HEK293 (cell line): ENCODE data around the gene TGM5.

Source experiments
- KLF16 ChIP-seq: fragments of 450-650 bp; formaldehyde crosslinking; IDR thresholded peaks from 2 replicates; pipeline ENCODE4 v1.5.1; 2017; ENCODE audit warnings: missing biosample characterization, missing genetic modification characterization
- KLF8 ChIP-seq: fragments of 450-650 bp; formaldehyde crosslinking; IDR thresholded peaks from 2 replicates; pipeline ENCODE4 v1.5.1; 2016; ENCODE audit warnings: missing biosample characterization, missing genetic modification characterization
- RBAK ChIP-seq: fragments of 450-650 bp; formaldehyde crosslinking; IDR thresholded peaks from 2 replicates; pipeline ENCODE4 v1.5.1; 2016; ENCODE audit warnings: missing biosample characterization, missing genetic modification characterization
- SALL2 ChIP-seq: fragments of 450-650 bp; formaldehyde crosslinking; IDR thresholded peaks from 2 replicates; pipeline ENCODE4 v1.5.0; 2017; ENCODE audit warnings: missing biosample characterization, mild to moderate bottlenecking, missing genetic modification characterization, borderline replicate concordance
- SCRT2 ChIP-seq: fragments of 450-650 bp; formaldehyde crosslinking; IDR thresholded peaks from 2 replicates; pipeline ENCODE4 v1.5.1; 2016; ENCODE audit warnings: missing biosample characterization, missing genetic modification characterization
- SETDB1 ChIP-seq: IDR thresholded peaks from one replicate; pipeline ENCODE4 v1.6.1; 2017; ENCODE audit warnings: mild to moderate bottlenecking, low read length, moderate library complexity, mixed read lengths; ENCODE audit not compliant: insufficient read length
- ZBTB17 ChIP-seq: fragments of 450-650 bp; formaldehyde crosslinking; IDR thresholded peaks from 2 replicates; pipeline ENCODE4 v1.5.1; 2016; ENCODE audit warnings: missing biosample characterization, missing genetic modification characterization
- ZFP41 ChIP-seq: fragments of 450-650 bp; formaldehyde crosslinking; IDR thresholded peaks from 2 replicates; pipeline ENCODE4 v1.5.1; 2016; ENCODE audit warnings: missing biosample characterization, missing genetic modification characterization, borderline replicate concordance
- ZNF112 ChIP-seq: fragments of 450-650 bp; formaldehyde crosslinking; IDR thresholded peaks from 2 replicates; pipeline ENCODE4 v1.5.0; 2017; ENCODE audit warnings: missing biosample characterization, missing genetic modification characterization
- ZNF202 ChIP-seq: fragments of 450-650 bp; formaldehyde crosslinking; IDR thresholded peaks from 2 replicates; pipeline ENCODE4 v1.5.1; 2016; ENCODE audit warnings: missing biosample characterization, missing genetic modification characterization, borderline replicate concordance
- ZNF211 ChIP-seq: fragments of 450-650 bp; formaldehyde crosslinking; IDR thresholded peaks from 2 replicates; pipeline ENCODE4 v1.5.1; 2016; ENCODE audit warnings: low read depth, missing biosample characterization, missing genetic modification characterization
- ZNF221 ChIP-seq: fragments of 450-650 bp; formaldehyde crosslinking; IDR thresholded peaks from 2 replicates; pipeline ENCODE4 v1.5.1; 2017; ENCODE audit warnings: missing biosample characterization, missing genetic modification characterization, borderline replicate concordance
- ZNF324 ChIP-seq: fragments of 450-650 bp; formaldehyde crosslinking; IDR thresholded peaks from 2 replicates; pipeline ENCODE4 v1.5.1; 2016; ENCODE audit warnings: missing biosample characterization, missing genetic modification characterization
- ZNF350 ChIP-seq: fragments of 450-650 bp; formaldehyde crosslinking; IDR thresholded peaks from 2 replicates; pipeline ENCODE4 v1.5.0; 2017; ENCODE audit warnings: missing biosample characterization, mild to moderate bottlenecking, missing genetic modification characterization
- ZNF366 ChIP-seq: fragments of 450-650 bp; formaldehyde crosslinking; conservative IDR thresholded peaks from 2 replicates; pipeline ENCODE4 v1.5.1; 2016; ENCODE audit warnings: missing biosample characterization, missing genetic modification characterization
- ZNF37A ChIP-seq: fragments of 450-650 bp; IDR thresholded peaks from 2 replicates; pipeline ENCODE4 v1.5.1; 2018; ENCODE audit warnings: missing biosample characterization, missing genetic modification characterization
- ZNF510 ChIP-seq: fragments of 450-650 bp; formaldehyde crosslinking; IDR thresholded peaks from 2 replicates; pipeline ENCODE4 v1.5.1; 2018; ENCODE audit warnings: mild to moderate bottlenecking, missing genetic modification characterization, missing biosample characterization; ENCODE audit not compliant: insufficient replicate concordance
- ZNF514 ChIP-seq: fragments of 450-650 bp; formaldehyde crosslinking; IDR thresholded peaks from 2 replicates; pipeline ENCODE4 v1.5.1; 2016; ENCODE audit warnings: missing biosample characterization, missing genetic modification characterization
- ZNF549 ChIP-seq: fragments of 450-650 bp; IDR thresholded peaks from 2 replicates; pipeline ENCODE4 v1.5.1; 2018; ENCODE audit warnings: missing biosample characterization, missing genetic modification characterization, mild to moderate bottlenecking, inconsistent platforms, moderate library complexity
- ZNF670 ChIP-seq: fragments of 450-650 bp; formaldehyde crosslinking; IDR thresholded peaks from 2 replicates; pipeline ENCODE4 v1.5.1; 2016; ENCODE audit warnings: missing biosample characterization, missing genetic modification characterization, low read depth
- TF ChIP-seq, protein P1 (sequence below): fragments of 450-650 bp; formaldehyde crosslinking; IDR thresholded peaks from 2 replicates; pipeline ENCODE4 v1.5.1; 2017; ENCODE audit warnings: missing biosample characterization, missing genetic modification characterization
- TF ChIP-seq, protein P2 (sequence below): fragments of 450-650 bp; formaldehyde crosslinking; IDR thresholded peaks from 2 replicates; pipeline ENCODE4 v1.5.1; 2016; ENCODE audit warnings: missing biosample characterization, missing genetic modification characterization
- TF ChIP-seq, protein P3 (sequence below): fragments of 450-650 bp; formaldehyde crosslinking; IDR thresholded peaks from 2 replicates; pipeline ENCODE4 v1.5.1; 2016; ENCODE audit warnings: missing biosample characterization, missing genetic modification characterization
- TF ChIP-seq, protein P4 (sequence below): fragments of 450-650 bp; formaldehyde crosslinking; IDR thresholded peaks from 2 replicates; pipeline ENCODE4 v1.5.1; 2016; ENCODE audit warnings: missing biosample characterization, missing genetic modification characterization
- TF ChIP-seq, protein P5 (sequence below): fragments of 450-650 bp; formaldehyde crosslinking; optimal IDR thresholded peaks from 2 replicates; pipeline ENCODE3; 2016; ENCODE audit warnings: missing biosample characterization, mild to moderate bottlenecking, missing genetic modification characterization
- TF ChIP-seq, protein P6 (sequence below): fragments of 450-650 bp; formaldehyde crosslinking; IDR thresholded peaks from 2 replicates; pipeline ENCODE4 v1.5.1; 2016; ENCODE audit warnings: missing biosample characterization, missing genetic modification characterization

Gene TGM5

DNA sequence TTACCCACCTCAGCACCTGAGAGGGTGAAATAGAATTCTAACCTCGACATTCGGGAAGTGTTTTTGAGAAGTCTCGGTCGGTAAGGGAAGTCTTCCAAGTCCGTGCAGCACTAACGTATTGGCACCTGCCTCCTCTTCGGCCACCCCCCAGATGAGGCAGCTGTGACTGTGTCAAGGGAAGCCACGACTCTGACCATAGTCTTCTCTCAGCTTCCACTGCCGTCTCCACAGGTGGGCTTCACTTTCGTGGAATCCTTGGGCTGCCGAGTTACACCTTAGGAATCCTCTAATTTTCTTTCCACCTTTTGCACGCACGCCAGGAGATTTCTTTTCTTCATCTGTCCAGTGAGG lies 80.8 kb downstream of the TGM5 start (continued):
- TF ChIP-seq SETDB1 (no peak), ZNF221 (tag by site-specific recombination) (no peak), ZNF514 (tag by site-specific recombination) (no peak), ZNF366 (tag by site-specific recombination) (no peak), ZNF112 (tag by site-specific recombination) (no peak), ZNF202 (tag by site-specific recombination) (no peak), SCRT2 (tag by site-specific recombination) (0 out of 2 replicates have a peak, but pooled peaks have one; percentile 52), ZNF549 (tag by site-specific recombination) (no peak), ZNF510 (tag by site-specific recombination) (no peak), ZFP41 (tag by site-specific recombination) (no peak), ZNF324 (tag by site-specific recombination) (no peak), ZNF670 (tag by site-specific recombination) (no peak), SALL2 (no peak), KLF8 (no peak), ZNF350 (tag by site-specific recombination) (no peak), ZNF37A (no peak), KLF16 (tag by site-specific recombination) (no peak), RBAK (tag by site-specific recombination) (no peak), ZNF211 (tag by site-specific recombination) (no peak), ZBTB17 (no peak)
- TF ChIP-seq, protein P1, sequence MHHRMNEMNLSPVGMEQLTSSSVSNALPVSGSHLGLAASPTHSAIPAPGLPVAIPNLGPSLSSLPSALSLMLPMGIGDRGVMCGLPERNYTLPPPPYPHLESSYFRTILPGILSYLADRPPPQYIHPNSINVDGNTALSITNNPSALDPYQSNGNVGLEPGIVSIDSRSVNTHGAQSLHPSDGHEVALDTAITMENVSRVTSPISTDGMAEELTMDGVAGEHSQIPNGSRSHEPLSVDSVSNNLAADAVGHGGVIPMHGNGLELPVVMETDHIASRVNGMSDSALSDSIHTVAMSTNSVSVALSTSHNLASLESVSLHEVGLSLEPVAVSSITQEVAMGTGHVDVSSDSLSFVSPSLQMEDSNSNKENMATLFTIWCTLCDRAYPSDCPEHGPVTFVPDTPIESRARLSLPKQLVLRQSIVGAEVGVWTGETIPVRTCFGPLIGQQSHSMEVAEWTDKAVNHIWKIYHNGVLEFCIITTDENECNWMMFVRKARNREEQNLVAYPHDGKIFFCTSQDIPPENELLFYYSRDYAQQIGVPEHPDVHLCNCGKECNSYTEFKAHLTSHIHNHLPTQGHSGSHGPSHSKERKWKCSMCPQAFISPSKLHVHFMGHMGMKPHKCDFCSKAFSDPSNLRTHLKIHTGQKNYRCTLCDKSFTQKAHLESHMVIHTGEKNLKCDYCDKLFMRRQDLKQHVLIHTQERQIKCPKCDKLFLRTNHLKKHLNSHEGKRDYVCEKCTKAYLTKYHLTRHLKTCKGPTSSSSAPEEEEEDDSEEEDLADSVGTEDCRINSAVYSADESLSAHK (tag by site-specific recombination), result peak; percentile 78
- TF ChIP-seq, protein P2, sequence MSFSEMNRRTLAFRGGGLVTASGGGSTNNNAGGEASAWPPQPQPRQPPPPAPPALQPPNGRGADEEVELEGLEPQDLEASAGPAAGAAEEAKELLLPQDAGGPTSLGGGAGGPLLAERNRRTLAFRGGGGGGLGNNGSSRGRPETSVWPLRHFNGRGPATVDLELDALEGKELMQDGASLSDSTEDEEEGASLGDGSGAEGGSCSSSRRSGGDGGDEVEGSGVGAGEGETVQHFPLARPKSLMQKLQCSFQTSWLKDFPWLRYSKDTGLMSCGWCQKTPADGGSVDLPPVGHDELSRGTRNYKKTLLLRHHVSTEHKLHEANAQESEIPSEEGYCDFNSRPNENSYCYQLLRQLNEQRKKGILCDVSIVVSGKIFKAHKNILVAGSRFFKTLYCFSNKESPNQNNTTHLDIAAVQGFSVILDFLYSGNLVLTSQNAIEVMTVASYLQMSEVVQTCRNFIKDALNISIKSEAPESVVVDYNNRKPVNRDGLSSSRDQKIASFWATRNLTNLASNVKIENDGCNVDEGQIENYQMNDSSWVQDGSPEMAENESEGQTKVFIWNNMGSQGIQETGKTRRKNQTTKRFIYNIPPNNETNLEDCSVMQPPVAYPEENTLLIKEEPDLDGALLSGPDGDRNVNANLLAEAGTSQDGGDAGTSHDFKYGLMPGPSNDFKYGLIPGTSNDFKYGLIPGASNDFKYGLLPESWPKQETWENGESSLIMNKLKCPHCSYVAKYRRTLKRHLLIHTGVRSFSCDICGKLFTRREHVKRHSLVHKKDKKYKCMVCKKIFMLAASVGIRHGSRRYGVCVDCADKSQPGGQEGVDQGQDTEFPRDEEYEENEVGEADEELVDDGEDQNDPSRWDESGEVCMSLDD (tag by site-specific recombination), result no peak
- TF ChIP-seq, protein P3, sequence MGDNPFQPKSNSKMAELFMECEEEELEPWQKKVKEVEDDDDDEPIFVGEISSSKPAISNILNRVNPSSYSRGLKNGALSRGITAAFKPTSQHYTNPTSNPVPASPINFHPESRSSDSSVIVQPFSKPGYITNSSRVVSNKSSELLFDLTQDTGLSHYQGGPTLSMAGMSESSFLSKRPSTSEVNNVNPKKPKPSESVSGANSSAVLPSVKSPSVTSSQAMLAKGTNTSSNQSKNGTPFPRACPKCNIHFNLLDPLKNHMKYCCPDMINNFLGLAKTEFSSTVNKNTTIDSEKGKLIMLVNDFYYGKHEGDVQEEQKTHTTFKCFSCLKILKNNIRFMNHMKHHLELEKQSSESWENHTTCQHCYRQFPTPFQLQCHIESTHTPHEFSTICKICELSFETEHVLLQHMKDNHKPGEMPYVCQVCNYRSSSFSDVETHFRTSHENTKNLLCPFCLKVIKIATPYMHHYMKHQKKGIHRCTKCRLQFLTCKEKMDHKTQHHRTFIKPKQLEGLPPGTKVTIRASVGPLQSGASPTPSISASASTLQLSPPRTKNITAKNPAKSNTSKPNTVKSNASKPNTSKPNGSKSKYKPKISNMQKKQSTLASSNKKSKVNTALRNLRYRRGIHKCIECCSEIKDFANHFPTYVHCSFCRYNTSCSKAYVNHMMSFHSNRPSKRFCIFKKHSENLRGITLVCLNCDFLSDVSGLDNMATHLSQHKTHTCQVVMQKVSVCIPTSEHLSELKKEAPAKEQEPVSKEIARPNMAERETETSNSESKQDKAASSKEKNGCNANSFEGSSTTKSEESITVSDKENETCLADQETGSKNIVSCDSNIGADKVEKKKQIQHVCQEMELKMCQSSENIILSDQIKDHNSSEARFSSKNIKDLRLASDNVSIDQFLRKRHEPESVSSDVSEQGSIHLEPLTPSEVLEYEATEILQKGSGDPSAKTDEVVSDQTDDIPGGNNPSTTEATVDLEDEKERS (tag by site-specific recombination), result no peak
- TF ChIP-seq, protein P4, sequence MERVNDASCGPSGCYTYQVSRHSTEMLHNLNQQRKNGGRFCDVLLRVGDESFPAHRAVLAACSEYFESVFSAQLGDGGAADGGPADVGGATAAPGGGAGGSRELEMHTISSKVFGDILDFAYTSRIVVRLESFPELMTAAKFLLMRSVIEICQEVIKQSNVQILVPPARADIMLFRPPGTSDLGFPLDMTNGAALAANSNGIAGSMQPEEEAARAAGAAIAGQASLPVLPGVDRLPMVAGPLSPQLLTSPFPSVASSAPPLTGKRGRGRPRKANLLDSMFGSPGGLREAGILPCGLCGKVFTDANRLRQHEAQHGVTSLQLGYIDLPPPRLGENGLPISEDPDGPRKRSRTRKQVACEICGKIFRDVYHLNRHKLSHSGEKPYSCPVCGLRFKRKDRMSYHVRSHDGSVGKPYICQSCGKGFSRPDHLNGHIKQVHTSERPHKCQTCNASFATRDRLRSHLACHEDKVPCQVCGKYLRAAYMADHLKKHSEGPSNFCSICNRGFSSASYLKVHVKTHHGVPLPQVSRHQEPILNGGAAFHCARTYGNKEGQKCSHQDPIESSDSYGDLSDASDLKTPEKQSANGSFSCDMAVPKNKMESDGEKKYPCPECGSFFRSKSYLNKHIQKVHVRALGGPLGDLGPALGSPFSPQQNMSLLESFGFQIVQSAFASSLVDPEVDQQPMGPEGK, result peak; percentile 44; the same call in 1 of the 2 replicates
- TF ChIP-seq, protein P5, sequence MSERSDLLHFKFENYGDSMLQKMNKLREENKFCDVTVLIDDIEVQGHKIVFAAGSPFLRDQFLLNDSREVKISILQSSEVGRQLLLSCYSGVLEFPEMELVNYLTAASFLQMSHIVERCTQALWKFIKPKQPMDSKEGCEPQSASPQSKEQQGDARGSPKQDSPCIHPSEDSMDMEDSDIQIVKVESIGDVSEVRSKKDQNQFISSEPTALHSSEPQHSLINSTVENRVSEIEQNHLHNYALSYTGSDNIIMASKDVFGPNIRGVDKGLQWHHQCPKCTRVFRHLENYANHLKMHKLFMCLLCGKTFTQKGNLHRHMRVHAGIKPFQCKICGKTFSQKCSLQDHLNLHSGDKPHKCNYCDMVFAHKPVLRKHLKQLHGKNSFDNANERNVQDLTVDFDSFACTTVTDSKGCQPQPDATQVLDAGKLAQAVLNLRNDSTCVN, result no peak
- TF ChIP-seq, protein P6, sequence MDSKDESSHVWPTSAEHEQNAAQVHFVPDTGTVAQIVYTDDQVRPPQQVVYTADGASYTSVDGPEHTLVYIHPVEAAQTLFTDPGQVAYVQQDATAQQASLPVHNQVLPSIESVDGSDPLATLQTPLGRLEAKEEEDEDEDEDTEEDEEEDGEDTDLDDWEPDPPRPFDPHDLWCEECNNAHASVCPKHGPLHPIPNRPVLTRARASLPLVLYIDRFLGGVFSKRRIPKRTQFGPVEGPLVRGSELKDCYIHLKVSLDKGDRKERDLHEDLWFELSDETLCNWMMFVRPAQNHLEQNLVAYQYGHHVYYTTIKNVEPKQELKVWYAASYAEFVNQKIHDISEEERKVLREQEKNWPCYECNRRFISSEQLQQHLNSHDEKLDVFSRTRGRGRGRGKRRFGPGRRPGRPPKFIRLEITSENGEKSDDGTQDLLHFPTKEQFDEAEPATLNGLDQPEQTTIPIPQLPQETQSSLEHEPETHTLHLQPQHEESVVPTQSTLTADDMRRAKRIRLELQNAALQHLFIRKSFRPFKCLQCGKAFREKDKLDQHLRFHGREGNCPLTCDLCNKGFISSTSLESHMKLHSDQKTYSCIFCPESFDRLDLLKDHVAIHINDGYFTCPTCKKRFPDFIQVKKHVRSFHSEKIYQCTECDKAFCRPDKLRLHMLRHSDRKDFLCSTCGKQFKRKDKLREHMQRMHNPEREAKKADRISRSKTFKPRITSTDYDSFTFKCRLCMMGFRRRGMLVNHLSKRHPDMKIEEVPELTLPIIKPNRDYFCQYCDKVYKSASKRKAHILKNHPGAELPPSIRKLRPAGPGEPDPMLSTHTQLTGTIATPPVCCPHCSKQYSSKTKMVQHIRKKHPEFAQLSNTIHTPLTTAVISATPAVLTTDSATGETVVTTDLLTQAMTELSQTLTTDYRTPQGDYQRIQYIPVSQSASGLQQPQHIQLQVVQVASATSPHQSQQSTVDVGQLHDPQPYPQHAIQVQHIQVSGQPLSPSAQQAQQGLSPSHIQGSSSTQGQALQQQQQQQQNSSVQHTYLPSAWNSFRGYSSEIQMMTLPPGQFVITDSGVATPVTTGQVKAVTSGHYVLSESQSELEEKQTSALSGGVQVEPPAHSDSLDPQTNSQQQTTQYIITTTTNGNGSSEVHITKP (tag by site-specific recombination), result peak; percentile 48; the same call in 1 of the 2 replicates
